Gastrocnemius medialis (tissue), 4 donors: ENCODE data around the gene TGFB1I1. TPM values are rescaled to one million over a fixed set of nuclear protein-coding genes. Genes with fewer than 3 reads are reported as not detected.

Experiments
- ATAC-seq, 2 donors: fragments of 150-250 bp; one replicate each; pipeline ENCODE4 v1.9.1; 2016
- DNase-seq, 2 donors: peaks; one replicate each; pipeline ENCODE4 v3.0.0-alpha.2; 2019
- H3K27ac ChIP-seq, 4 donors: fragments of 200-600 bp; sonication (generic); 1 replicate in 1 of 4; 2 replicates in 3 of 4; pipeline ENCODE4 v1.5.1; 2016 to 2018; ENCODE audit warnings: mild to moderate bottlenecking in 2 of 4, moderate library complexity in 1 of 4
- H3K27me3 ChIP-seq, 3 donors: fragments of 200-600 bp; sonication (generic) in 2 of 3; 1 replicate in 1 of 3; 2 replicates in 2 of 3; pipeline versions ENCODE4 v1.5.1 to v1.6.0; 2016 to 2019; ENCODE audit warnings: mild to moderate bottlenecking in 1 of 3, moderate library complexity in 1 of 3
- H3K36me3 ChIP-seq, 2 donors: fragments of 200-600 bp; sonication (generic) in 1 of 2; one replicate each; pipeline ENCODE4 v1.5.1; 2017 to 2018
- H3K4me1 ChIP-seq, 2 donors: fragments of 200-600 bp; sonication (generic) in 1 of 2; one replicate each; pipeline ENCODE4 v1.5.1; 2016 to 2017; ENCODE audit warnings: mild to moderate bottlenecking in 2 of 2
- H3K4me3 ChIP-seq, 4 donors: fragments of 200-600 bp; sonication (generic) in 3 of 4; 1 replicate in 1 of 4; 2 replicates in 3 of 4; pipeline ENCODE4 v1.5.1; 2016 to 2019; ENCODE audit warnings: mild to moderate bottlenecking in 2 of 4
- H3K9me3 ChIP-seq, 3 donors: fragments of 200-600 bp; sonication (generic) in 2 of 3; 1 replicate in 1 of 3; 2 replicates in 2 of 3; pipeline ENCODE4 v1.5.1; 2016 to 2019
- CTCF ChIP-seq, 5 experiments: fragments of 450-650 bp in 3 of 5; fragments of 200-600 bp in 2 of 5; sonication (generic) in 2 of 5; IDR thresholded peaks in 4 of 5; conservative IDR thresholded peaks in 1 of 5; 1 replicate in 4 of 5; 2 replicates in 1 of 5; pipeline ENCODE4 v1.5.1; 2016 to 2019; ENCODE audit warnings: antibody characterized with exemption in 5 of 5, mild to moderate bottlenecking in 3 of 5, moderate library complexity in 3 of 5
- POLR2A ChIP-seq, 2 donors: fragments of 450-650 bp; IDR thresholded peaks; one replicate each; pipeline ENCODE4 v1.6.1; 2017; ENCODE audit warnings: antibody characterized with exemption in 2 of 2, mild to moderate bottlenecking in 2 of 2, moderate library complexity in 2 of 2
- in situ Hi-C, 4 donors: fragments of 200-750 bp; cut with MboI; loops; one replicate each; pipeline versions ENCODE4 v1.15.0 to v1.8.0; 2017; ENCODE audit warnings: low sequenced_read_pairs in 4 of 4
- intact Hi-C: fragments of 100-400 bp; cut with DNase I; formaldehyde crosslinking; loops from one replicate; pipeline ENCODE4 v1.15.1; 2023; ENCODE audit warnings: low total_unique reads
- total RNA-seq, 4 donors: library from RNA; depleted of rRNA; stranded (reverse); fragments of >200 nt; gene quantifications; one replicate each; pipeline versions ENCODE4 v1.1.0 to v1.2.3, GENCODE V29; 2016

Gene TGFB1I1
- total RNA-seq, 4 donors from 2014 or later: 4.6 to 14.4 (median 7.4) TPM

GRCh38 chr16:31459687-31460581, 12.0 kb upstream of the TGFB1I1 start:
- ATAC-seq (peak; percentile 66 to 68), DNase-seq (peak; percentile 100)
- Histone ChIP-seq H3K4me1 (peaks cover 44 to 49% of the 10 kb centered on the region in 2 donors), H3K27me3 (no peaks in the 10 kb centered on the region), H3K27ac (peak overlapping the region; percentile 90 to 99 (median 94)), H3K9me3 (no peaks in the 10 kb centered on the region), H3K4me3 (peak overlapping the region; percentile 77 to 90 (median 86)), H3K36me3 (peaks cover 0 to 33% of the 10 kb centered on the region in 2 donors)
- in situ Hi-C loops: loop anchor here in 1 of 4 donors (10.0 kb wide), 1 partner anchor 45 kb away; the partner anchor contains the start of gene RUSF1
- TF ChIP-seq CTCF (IDR thresholded peaks at IDR 0.05 in 4 of 5, conservative IDR thresholded peaks at IDR 0.05 in 1 of 5) (no peak), POLR2A (IDR thresholded peaks at IDR 0.05) (no peak)
- intact Hi-C loops: loop anchor here (1.0 to 5.0 kb wide), 7 partner anchors 32 to 761 kb away; partner anchors contain the start of genes BCKDK, COX6A2, RUSF1 and SETD1A

DNA sequence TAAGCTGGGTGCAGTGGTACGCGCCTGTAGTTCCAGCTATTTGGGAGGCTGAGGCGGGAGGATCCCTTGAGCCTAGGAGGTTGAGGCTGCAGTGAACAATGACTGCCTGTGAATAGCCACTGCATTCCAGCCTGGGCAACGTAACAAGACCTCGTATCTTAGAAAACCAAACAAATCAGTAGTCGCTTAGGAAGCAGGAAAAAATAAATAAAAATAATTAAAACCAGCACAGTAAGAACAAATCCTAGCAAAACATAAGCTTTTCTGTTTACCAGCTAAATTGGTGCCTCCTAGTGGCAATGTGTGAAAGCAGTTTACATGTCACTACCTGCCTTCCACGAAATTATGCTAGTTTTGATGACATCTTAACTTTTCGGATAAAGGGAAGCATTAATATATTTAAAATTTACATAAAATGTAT, 11.4 kb upstream of the TGFB1I1 start:
- H3K4me3 ChIP-seq: peak overlapping the region; percentile 39 to 90 (median 66)
- no peaks in the 10 kb centered on the region for H3K9me3 ChIP-seq
- ATAC-seq: no peak
- H3K27ac ChIP-seq: peak overlapping the region; percentile 85 to 99 (median 92)
- H3K36me3 ChIP-seq: peaks cover 0 to 40% of the 10 kb centered on the region in 2 donors
- TF ChIP-seq POLR2A (IDR thresholded peaks at IDR 0.05) (no peak), CTCF (IDR thresholded peaks at IDR 0.05 in 4 of 5, conservative IDR thresholded peaks at IDR 0.05 in 1 of 5) (peak in 4 of 5 experiments; percentile 27 to 48 (median 28))
- peaks cover 38 to 42% of the 10 kb centered on the region in 2 donors for H3K4me1 ChIP-seq
- no peaks in the 10 kb centered on the region for H3K27me3 ChIP-seq
- in situ Hi-C loops: no loop called here
- no peak for DNase-seq
- intact Hi-C loops: no loop called here

- H3K4me1 ChIP-seq: peaks cover 31 to 34% of the 10 kb centered on the region in 2 donors
- no peak for DNase-seq
- no peak overlapping the region for H3K4me3 ChIP-seq
- H3K27ac ChIP-seq: peak overlapping the region in 2 of 4 donors; percentile 85 to 94
- ATAC-seq: no peak
- H3K27me3 ChIP-seq: no peaks in the 10 kb centered on the region
- H3K9me3 ChIP-seq: no peaks in the 10 kb centered on the region
- in situ Hi-C loops (no loop called here), intact Hi-C loops (no loop called here)
- TF ChIP-seq CTCF (IDR thresholded peaks at IDR 0.05 in 4 of 5, conservative IDR thresholded peaks at IDR 0.05 in 1 of 5): no peak
- TF ChIP-seq POLR2A (IDR thresholded peaks at IDR 0.05): no peak
- peaks cover 0 to 48% of the 10 kb centered on the region in 2 donors for H3K36me3 ChIP-seq
These were observed 10.6 kb upstream of the TGFB1I1 start for GRCh38 chr16:31461201-31461920.

- Histone ChIP-seq H3K27ac (peak overlapping the region in 1 of 4 donors; percentile 26), H3K9me3 (no peaks in the 10 kb centered on the region), H3K27me3 (no peaks in the 10 kb centered on the region), H3K4me3 (no peak overlapping the region), H3K36me3 (peaks cover 0 to 56% of the 10 kb centered on the region in 2 donors), H3K4me1 (peaks cover 23 to 27% of the 10 kb centered on the region in 2 donors)
- intact Hi-C loops: no loop called here
- in situ Hi-C loops: no loop called here
- ATAC-seq (no peak), DNase-seq (no peak)
- no peak for TF ChIP-seq CTCF (IDR thresholded peaks at IDR 0.05 in 4 of 5, conservative IDR thresholded peaks at IDR 0.05 in 1 of 5)
- TF ChIP-seq POLR2A (IDR thresholded peaks at IDR 0.05): no peak
These were observed 9.8 kb upstream of the TGFB1I1 start for GRCh38 chr16:31461921-31462804.
